OCI-LY1 (cell line): Measurements from ENCODE around the gene C22orf15.

Experiments used
- CTCF ChIP-seq: fragments of 200-600 bp; sonication (generic), shearing (Covaris generic); IDR thresholded peaks from 2 replicates; pipeline ENCODE4 v1.5.1; 2017; ENCODE audit warnings: mild to moderate bottlenecking, antibody characterized with exemption, low read length, moderate library complexity, mixed read lengths
- EZH2 ChIP-seq: fragments of 200-600 bp; sonication (generic), shearing (Covaris generic); IDR thresholded peaks from 2 replicates; pipeline ENCODE4 v1.8.0; 2017; ENCODE audit warnings: borderline replicate concordance, mixed run types, mild to moderate bottlenecking, antibody characterized with exemption, low read length, moderate library complexity, mixed read lengths

- TF ChIP-seq CTCF (no peak), EZH2 (no peak)
Observed at GRCh38 chr22:23780146-23780748, 17.5 kb downstream of the C22orf15 start.
